ENCODE data around the gene JAGN1.
A peak's percentile ranks its signal among the peaks of the same experiment; 100 is the strongest.

JAGN1 gene

DNA sequence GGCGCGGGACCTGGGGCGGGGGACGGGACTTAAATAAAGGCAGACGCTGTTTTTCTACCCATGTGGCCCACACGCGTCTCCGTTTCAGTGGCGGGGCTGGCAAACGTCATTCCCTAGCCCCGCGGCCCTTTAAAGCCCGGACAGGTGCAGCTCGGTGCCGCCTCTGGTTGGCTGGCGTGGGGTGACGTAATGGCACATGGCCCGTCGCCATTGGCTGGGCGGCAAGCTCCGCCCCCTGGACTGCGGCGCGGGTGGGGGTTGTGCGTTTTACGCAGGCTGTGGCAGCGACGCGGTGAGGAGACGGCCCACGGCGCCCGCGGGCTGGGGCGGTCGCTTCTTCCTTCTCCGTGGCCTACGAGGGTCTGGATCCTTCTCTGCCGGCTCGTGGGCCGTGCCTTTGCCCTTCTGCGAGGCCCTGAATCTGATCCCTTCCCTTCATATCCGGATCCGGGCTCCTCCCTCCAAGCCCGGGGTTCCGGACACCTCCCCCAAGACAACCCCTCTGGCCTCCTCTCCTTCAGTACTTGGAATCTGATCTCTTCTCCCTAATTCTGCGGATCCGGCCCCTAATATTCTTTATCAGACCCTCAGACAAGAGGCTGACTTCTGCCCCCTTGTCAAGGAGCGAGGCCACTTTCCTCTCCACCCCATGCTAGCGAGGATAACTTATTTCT is 43.3 kb downstream of the JAGN1 start, which contains the start of gene CRELD1:
TSS of gene CRELD1 (plus strand) at position 274 of the 674 bp plus-strand sequence. CDS start 605 bp downstream, outside the sequence.
- peak; percentile 78 for TF ChIP-seq CREB1 (IDR thresholded peaks at IDR 0.05; ENCODE audit: low read depth)
- no peak for TF ChIP-seq EGR1 (IDR thresholded peaks at IDR 0.05)
- no peak for TF ChIP-seq FOXM1 (IDR thresholded peaks at IDR 0.05; ENCODE audit: borderline replicate concordance, low read depth)
- no peak for TF ChIP-seq TEAD4 (IDR thresholded peaks at IDR 0.05)
- no peak for TF ChIP-seq CEBPB (IDR thresholded peaks at IDR 0.05)
- TF ChIP-seq EP300 (IDR thresholded peaks at IDR 0.05; ENCODE audit: borderline replicate concordance), result no peak; the same call in 1 of the 2 replicates
- no peak for TF ChIP-seq RAD21 (IDR thresholded peaks at IDR 0.05; ENCODE audit: low read depth)
- TF ChIP-seq USF1 (IDR thresholded peaks at IDR 0.05), result peak; percentile 54; the same call in 1 of the 2 replicates
- no peak for TF ChIP-seq REST (IDR thresholded peaks at IDR 0.05; ENCODE audit: low read depth)
- TF ChIP-seq NFIC (IDR thresholded peaks at IDR 0.05), result no peak
- TF ChIP-seq, protein P1, sequence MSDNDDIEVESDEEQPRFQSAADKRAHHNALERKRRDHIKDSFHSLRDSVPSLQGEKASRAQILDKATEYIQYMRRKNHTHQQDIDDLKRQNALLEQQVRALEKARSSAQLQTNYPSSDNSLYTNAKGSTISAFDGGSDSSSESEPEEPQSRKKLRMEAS (IDR thresholded peaks at IDR 0.05), result peak; percentile 96
- peak; percentile 60 for TF ChIP-seq TAF1 (IDR thresholded peaks at IDR 0.05; ENCODE audit: low read depth)
- no peak for TF ChIP-seq TCF12 (IDR thresholded peaks at IDR 0.05; ENCODE audit: low read depth)
- TF ChIP-seq YY1 (IDR thresholded peaks at IDR 0.05; ENCODE audit: low read depth), result no peak
- no peak for TF ChIP-seq ZBTB7A (IDR thresholded peaks at IDR 0.05; ENCODE audit: low read depth)

GRCh38 chr3:9934235-9934621 is 43.8 kb downstream of the JAGN1 start:
- TF ChIP-seq TEAD4 (IDR thresholded peaks at IDR 0.05), result no peak
- TF ChIP-seq TCF12 (IDR thresholded peaks at IDR 0.05; ENCODE audit: low read depth), result no peak
- no peak for TF ChIP-seq ZBTB7A (IDR thresholded peaks at IDR 0.05; ENCODE audit: low read depth)
- TF ChIP-seq NFIC (IDR thresholded peaks at IDR 0.05), result no peak
- no peak for TF ChIP-seq TAF1 (IDR thresholded peaks at IDR 0.05; ENCODE audit: low read depth)
- no peak for TF ChIP-seq REST (IDR thresholded peaks at IDR 0.05; ENCODE audit: low read depth)
- TF ChIP-seq EP300 (IDR thresholded peaks at IDR 0.05; ENCODE audit: borderline replicate concordance), result no peak
- no peak for TF ChIP-seq FOXM1 (IDR thresholded peaks at IDR 0.05; ENCODE audit: borderline replicate concordance, low read depth)
- TF ChIP-seq CEBPB (IDR thresholded peaks at IDR 0.05), result no peak
- no peak for TF ChIP-seq YY1 (IDR thresholded peaks at IDR 0.05; ENCODE audit: low read depth)
- TF ChIP-seq EGR1 (IDR thresholded peaks at IDR 0.05), result no peak
- TF ChIP-seq RAD21 (IDR thresholded peaks at IDR 0.05; ENCODE audit: low read depth), result no peak
- no peak for TF ChIP-seq CREB1 (IDR thresholded peaks at IDR 0.05; ENCODE audit: low read depth)
- TF ChIP-seq, protein P1 (IDR thresholded peaks at IDR 0.05), result no peak
- no peak for TF ChIP-seq USF1 (IDR thresholded peaks at IDR 0.05)

GRCh38 chr3:9934993-9935392 is 44.6 kb downstream of the JAGN1 start:
- no peak for TF ChIP-seq CEBPB (IDR thresholded peaks at IDR 0.05)
- TF ChIP-seq EP300 (IDR thresholded peaks at IDR 0.05; ENCODE audit: borderline replicate concordance), result no peak
- no peak for TF ChIP-seq REST (IDR thresholded peaks at IDR 0.05; ENCODE audit: low read depth)
- TF ChIP-seq USF1 (IDR thresholded peaks at IDR 0.05), result no peak
- TF ChIP-seq ZBTB7A (IDR thresholded peaks at IDR 0.05; ENCODE audit: low read depth), result no peak
- TF ChIP-seq NFIC (IDR thresholded peaks at IDR 0.05), result no peak

Data from Ishikawa (cell line).